B cell (primary cell): ENCODE results near the gene ZP1. TPM values are rescaled to one million over a fixed set of nuclear protein-coding genes. Genes with fewer than 3 reads are reported as not detected.

Experiments
- ATAC-seq: fragments of 200-7000 bp; cut with Tn5 transposase; one replicate; pipeline ENCODE4 v1.10.0; 2021; ENCODE audit warnings: low read depth, mild to moderate bottlenecking, moderate number of reproducible peaks, moderate library complexity
- CTCF ChIA-PET: fragments of 350-600 bp; sonication (Branson Sonifier 250); formaldehyde crosslinking; loops from one replicate; lab custom pipeline; 2021; ENCODE audit warnings: antibody characterized with exemption, inconsistent platforms; lab: Charles Lee
- POLR2A ChIA-PET: fragments of 350-600 bp; sonication (Branson Sonifier 250); formaldehyde crosslinking; loops from one replicate; lab custom pipeline; 2021; ENCODE audit warnings: antibody characterized with exemption; lab: Charles Lee
- DNase-seq: peaks from one replicate; pipeline ENCODE4 v3.0.0; 2013
- H2AFZ ChIP-seq: 2 replicates; pipeline ENCODE4 v1.6.1; 2012; ENCODE audit warnings: mild to moderate bottlenecking, low read depth, low read length; ENCODE audit not compliant: insufficient read depth, poor library complexity, severe bottlenecking
- H3K27ac ChIP-seq, 2 donors: 1 replicate in 1 of 2; 2 replicates in 1 of 2; pipeline ENCODE4 v1.5.1; 2012 to 2013; ENCODE audit warnings: low read length in 2 of 2, mild to moderate bottlenecking in 2 of 2, moderate library complexity in 1 of 2
- H3K27me3 ChIP-seq, 4 experiments: fragments of 200-600 bp in 1 of 4; sonication (generic) in 1 of 4; replicated peaks in 1 of 4; 1 replicate in 2 of 4; 2 replicates in 2 of 4; pipeline versions ENCODE4 v1.6.1 to v1.7.0; 2013 to 2016; ENCODE audit warnings: low read length in 3 of 4, mild to moderate bottlenecking in 2 of 4, mixed read lengths in 1 of 4, moderate library complexity in 1 of 4; ENCODE audit not compliant: insufficient read depth in 4 of 4, control insufficient read depth in 3 of 4; ENCODE audit errors: control extremely low read depth in 1 of 4
- H3K36me3 ChIP-seq, 2 experiments: replicated peaks in 1 of 2; 1 replicate in 1 of 2; 2 replicates in 1 of 2; pipeline versions ENCODE4 v1.6.1 to v1.7.1; 2013; ENCODE audit warnings: low read length in 1 of 2; ENCODE audit not compliant: insufficient read depth in 2 of 2, control insufficient read depth in 1 of 2; ENCODE audit errors: control extremely low read depth in 1 of 2, extremely low read depth in 1 of 2
- H3K4me1 ChIP-seq, 2 donors: fragments of 200-600 bp in 1 of 2; sonication (generic) in 1 of 2; 1 replicate in 1 of 2; 2 replicates in 1 of 2; pipeline versions ENCODE4 v1.5.1 to v1.6.1; 2013 to 2017; ENCODE audit warnings: low read length in 2 of 2; ENCODE audit not compliant: control insufficient read depth in 2 of 2, insufficient read depth in 2 of 2
- H3K4me2 ChIP-seq: replicated peaks from 2 replicates; pipeline ENCODE3; 2012; ENCODE audit warnings: mild to moderate bottlenecking, low read depth, low read length; ENCODE audit not compliant: poor library complexity, severe bottlenecking
- H3K4me3 ChIP-seq, 5 experiments: fragments of 200-600 bp in 1 of 5; sonication (generic) in 1 of 5; 1 replicate in 3 of 5; 2 replicates in 2 of 5; pipeline versions ENCODE4 v1.5.1 to v1.7.0; 2011 to 2016; ENCODE audit warnings: low read length in 4 of 5, mild to moderate bottlenecking in 4 of 5, low read depth in 2 of 5, control low read depth in 1 of 5, moderate library complexity in 1 of 5; ENCODE audit not compliant: insufficient read depth in 1 of 5; ENCODE audit errors: control extremely low read depth in 1 of 5, extremely low read depth in 1 of 5
- H3K79me2 ChIP-seq: fragments of 200-600 bp; sonication (generic); one replicate; pipeline ENCODE4 v1.6.0; 2016; ENCODE audit warnings: low read length; ENCODE audit not compliant: control insufficient read depth, insufficient read depth
- H3K9ac ChIP-seq: fragments of 200-600 bp; sonication (generic); 2 replicates; pipeline ENCODE4 v1.6.1; 2017; ENCODE audit warnings: mild to moderate bottlenecking, low read length, moderate library complexity
- H3K9me3 ChIP-seq, 3 donors: one replicate each; pipeline versions ENCODE4 v1.6.1 to v1.7.1; 2013; ENCODE audit warnings: low read length in 2 of 3; ENCODE audit not compliant: control insufficient read depth in 2 of 3, insufficient read depth in 1 of 3; ENCODE audit errors: control extremely low read depth in 1 of 3
- H4K20me1 ChIP-seq: 2 replicates; pipeline ENCODE4 v1.6.0; 2012; ENCODE audit warnings: mild to moderate bottlenecking, low read length; ENCODE audit not compliant: insufficient read depth, control insufficient read depth, poor library complexity, severe bottlenecking
- H3K27ac Mint-ChIP-seq: one replicate; pipeline ENCODE4 v1.8.0; 2021; ENCODE audit warnings: mixed read lengths
- H3K27me3 Mint-ChIP-seq: one replicate; pipeline ENCODE4 v1.8.0; 2021; ENCODE audit warnings: mixed read lengths
- H3K4me1 Mint-ChIP-seq: one replicate; pipeline ENCODE4 v1.8.0; 2021; ENCODE audit warnings: mixed read lengths
- H3K4me3 Mint-ChIP-seq: one replicate; pipeline ENCODE4 v1.8.0; 2021; ENCODE audit warnings: mixed read lengths
- H3K9me3 Mint-ChIP-seq: one replicate; pipeline ENCODE4 v1.8.0; 2022; ENCODE audit warnings: mixed read lengths; ENCODE audit not compliant: insufficient read depth
- CTCF ChIP-seq: fragments of 200-600 bp; IDR thresholded peaks from one replicate; pipeline ENCODE4 v1.8.0; 2022; ENCODE audit warnings: antibody characterized with exemption, mild to moderate bottlenecking
- EZH2 ChIP-seq: IDR thresholded peaks from 2 replicates; pipeline ENCODE4 v1.6.1; 2012; ENCODE audit warnings: borderline replicate concordance, low read depth, mild to moderate bottlenecking, moderate library complexity, low read length; ENCODE audit not compliant: insufficient read depth, poor library complexity, severe bottlenecking
- WGBS: methylation state at CpG from one replicate; pipeline ENCODE4 v1.1.5; 2013; ENCODE audit warnings: missing lambda C conversion rate; ENCODE audit not compliant: insufficient coverage; 5-methylcytosine and 5-hydroxymethylcytosine counted together
- intact Hi-C: fragments of 100-400 bp; cut with micrococcal nuclease; formaldehyde crosslinking; loops from one replicate; pipeline ENCODE4 v1.10.0; 2022
- polyA plus RNA-seq: library from polyadenylated mRNA; depleted of rRNA; stranded (reverse); fragments of >200 nt; gene quantifications from 2 replicates; pipeline ENCODE4 v1.2.3, GENCODE V29; 2012
- total RNA-seq, 2 donors: library from RNA; stranded (reverse); fragments of 120-200 nt in 1 of 2; gene quantifications; 1 replicate in 1 of 2; 2 replicates in 1 of 2; pipeline versions ENCODE4 v1.2.3 to v1.2.4, GENCODE V29; 2013 to 2022

ZP1 gene
- total and polyA plus RNA-seq, 2 donors (not counting 1 experiment from before 2014, with no cell fraction given) = 0.06 TPM; not detected in 1

DNA sequence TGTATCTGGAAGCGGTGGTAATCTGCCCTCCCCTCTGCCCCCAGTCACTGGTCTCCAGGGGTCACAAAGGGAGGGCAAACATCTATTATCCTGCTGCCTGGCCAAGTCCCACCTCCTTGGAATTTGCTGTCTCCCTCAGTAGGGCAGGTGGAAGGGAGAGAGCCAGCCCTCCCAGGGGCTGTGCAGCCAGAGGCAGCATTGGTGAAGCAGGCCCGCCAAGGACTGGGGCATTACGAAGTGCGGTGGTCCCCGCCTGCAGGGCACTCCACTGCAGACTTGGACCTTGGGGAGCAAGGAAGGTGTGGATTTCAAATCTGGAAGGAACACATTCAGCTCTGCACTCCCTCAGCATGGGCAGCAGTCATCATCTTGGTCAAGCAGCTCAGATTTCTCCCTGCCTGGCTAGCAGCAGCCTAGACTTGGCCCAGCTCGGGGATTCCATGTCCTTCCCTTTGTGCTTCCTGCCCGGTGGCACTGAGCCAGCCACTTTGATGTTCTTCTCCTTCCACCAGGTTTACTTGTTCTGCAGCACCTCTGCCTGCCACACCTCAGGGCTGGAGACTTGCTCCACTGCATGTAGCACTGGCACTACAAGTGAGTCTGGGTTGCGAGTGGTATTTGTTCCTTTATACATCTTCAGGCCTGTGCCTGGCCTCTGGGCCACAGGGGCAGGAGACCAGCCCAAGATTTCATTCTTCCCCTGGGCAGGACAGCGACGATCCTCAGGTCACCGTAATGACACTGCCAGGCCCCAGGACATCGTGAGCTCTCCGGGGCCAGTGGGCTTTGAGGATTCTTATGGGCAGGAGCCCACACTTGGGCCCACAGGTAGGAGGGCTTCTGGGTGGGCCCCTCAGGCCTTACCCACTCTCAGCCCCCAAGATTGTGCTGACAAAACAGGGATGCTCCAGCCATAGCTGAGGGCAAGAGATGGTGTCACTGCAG is 7.4 kb downstream of the ZP1 start:
- Histone ChIP-seq H3K27ac (no peak overlapping the region), H3K4me2 (no peak overlapping the region), H3K27me3 (no peaks in the 10 kb centered on the region), H3K79me2 (no peaks in the 10 kb centered on the region), H3K9ac (no peak overlapping the region), H3K4me1 (no peaks in the 10 kb centered on the region), H2AFZ (no peak overlapping the region), H3K4me3 (no peak overlapping the region), H3K9me3 (no peaks in the 10 kb centered on the region), H4K20me1 (no peaks in the 10 kb centered on the region), H3K36me3 (peaks cover 0 to 9% of the 10 kb centered on the region in 2 experiments)
- H3K4me1 Mint-ChIP-seq = no peaks in the 10 kb centered on the region
- H3K9me3 Mint-ChIP-seq = no peaks in the 10 kb centered on the region
- DNase-seq = no peak
- intact Hi-C loops = no loop called here
- POLR2A ChIA-PET = no interaction called here
- no peak overlapping the region for H3K27ac Mint-ChIP-seq
- no peak for TF ChIP-seq EZH2
- no peak for TF ChIP-seq CTCF
- no peak for ATAC-seq
- no peaks in the 10 kb centered on the region for H3K27me3 Mint-ChIP-seq
- CTCF ChIA-PET = interaction anchor here (2.0 kb wide), 1 partner anchor 24 kb away, joined by 5 read pairs; no protein-coding TSS in a partner anchor
- 95% methylated on average over 13 of the region's 13 CpGs for WGBS
- H3K4me3 Mint-ChIP-seq = no peak overlapping the region
